Epithelial cell of proximal tubule (primary cell): ENCODE measurements around the gene CCDC192. TPM values are rescaled to one million over a fixed set of nuclear protein-coding genes. Genes with fewer than 3 reads are reported as not detected.

Experiments
- DNase-seq: peaks from one replicate; pipeline ENCODE4 v3.0.0-alpha.2; 2011; ENCODE audit warnings: low read depth
- H3K4me3 ChIP-seq: 2 replicates; pipeline ENCODE4 v1.5.1; 2011; ENCODE audit warnings: low read depth, mild to moderate bottlenecking, low read length
- CTCF ChIP-seq: conservative IDR thresholded peaks from 2 replicates; pipeline ENCODE4 v1.5.1; 2012; ENCODE audit warnings: low read depth, mild to moderate bottlenecking, low read length
- total RNA-seq: library from RNA; depleted of rRNA; stranded (reverse); fragments of >200 nt; gene quantifications from 2 replicates; pipeline ENCODE4 v1.2.3, GENCODE V29; 2015

The CCDC192 gene
- total RNA-seq, 1 donor from 2014 or later: not detected

- DNase-seq: no peak
- TF ChIP-seq CTCF: no peak
- H3K4me3 ChIP-seq: no peak overlapping the region
These were observed 184.1 kb downstream of the CCDC192 start for GRCh38 chr5:127887282-127887681.

- H3K4me3 ChIP-seq: no peak overlapping the region
- DNase-seq: no peak
- no peak for TF ChIP-seq CTCF
These were observed 188.8 kb downstream of the CCDC192 start for GRCh38 chr5:127891942-127892341.

- no peak for DNase-seq
- TF ChIP-seq CTCF: no peak
- no peak overlapping the region for H3K4me3 ChIP-seq
These were observed 189.4 kb downstream of the CCDC192 start for GRCh38 chr5:127892467-127893207.

- no peak overlapping the region for H3K4me3 ChIP-seq
- no peak for DNase-seq
- TF ChIP-seq CTCF: no peak
These were observed 190.0 kb downstream of the CCDC192 start for GRCh38 chr5:127893232-127893631.

- no peak for TF ChIP-seq CTCF
- DNase-seq: no peak
- H3K4me3 ChIP-seq: no peak overlapping the region
These were observed 191.3 kb downstream of the CCDC192 start for GRCh38 chr5:127894461-127894860.

GRCh38 chr5:127898551-127899213 lies 195.5 kb downstream of the CCDC192 start:
- DNase-seq: no peak
- no peak overlapping the region for H3K4me3 ChIP-seq
- no peak for TF ChIP-seq CTCF
